ENCODE data around the gene GMDS. TPM values are rescaled to one million over a fixed set of nuclear protein-coding genes. Genes with fewer than 3 reads are reported as not detected.

GMDS gene
- total and polyA plus RNA-seq, 5 experiments from 2014 or later: 11.4 to 25.0 (median 22.3) TPM

- H3K36me3 Mint-ChIP-seq: peaks cover 8 to 29% (median 19%) of the 10 kb centered on the region in 3 donors
These were observed 608.2 kb downstream of the GMDS start for GRCh38 chr6:1636971-1637871.

DNA sequence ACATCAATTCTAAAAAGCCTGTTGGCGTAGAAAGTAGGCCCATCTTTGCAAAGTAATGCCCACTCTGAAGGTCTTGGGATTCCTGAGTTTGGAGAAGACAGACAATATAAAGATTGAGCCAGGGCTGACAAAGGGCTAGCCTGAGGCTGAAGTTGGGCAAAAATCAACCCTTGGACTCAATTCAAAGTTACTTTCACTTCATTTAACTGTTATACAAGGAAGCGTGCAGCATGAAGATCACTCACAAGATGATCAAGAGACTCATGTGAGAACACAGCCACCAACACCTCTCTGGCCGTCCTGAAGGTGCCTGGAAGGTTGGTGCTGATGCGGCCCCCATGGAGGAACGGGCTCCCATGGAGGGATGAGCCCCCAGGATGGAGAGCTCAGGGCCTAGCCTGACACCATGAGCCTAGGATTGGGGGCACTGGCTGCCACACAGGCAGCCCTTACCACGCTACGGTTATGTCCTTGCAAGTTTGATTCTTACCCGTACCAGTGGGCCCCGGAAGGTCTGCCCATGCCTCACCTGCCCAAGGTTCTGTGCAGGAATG is 609.1 kb downstream of the GMDS start:
- POLR2A ChIA-PET: no interaction called here
- Mint-ChIP-seq H3K9me3 (no peaks in the 10 kb centered on the region), H3K4me3 (no peak overlapping the region), H3K4me1 (no peaks in the 10 kb centered on the region), H3K27ac (no peak overlapping the region), H3K27me3 (peaks cover 0 to 44% (median 16%) of the 10 kb centered on the region in 5 donors), H3K36me3 (peaks cover 10 to 26% (median 17%) of the 10 kb centered on the region in 3 donors)
- ATAC-seq (no peak), DNase-seq (no peak)

More at GRCh38 chr6:1636971-1637871, 608.2 kb downstream of the GMDS start:
- Mint-ChIP-seq H3K27ac (no peak overlapping the region), H3K4me1 (no peaks in the 10 kb centered on the region), H3K9me3 (no peaks in the 10 kb centered on the region), H3K27me3 (peaks cover 0 to 39% (median 12%) of the 10 kb centered on the region in 5 donors), H3K4me3 (no peak overlapping the region)
- no peak for ATAC-seq
- no peak for DNase-seq
- POLR2A ChIA-PET: no interaction called here

DNA sequence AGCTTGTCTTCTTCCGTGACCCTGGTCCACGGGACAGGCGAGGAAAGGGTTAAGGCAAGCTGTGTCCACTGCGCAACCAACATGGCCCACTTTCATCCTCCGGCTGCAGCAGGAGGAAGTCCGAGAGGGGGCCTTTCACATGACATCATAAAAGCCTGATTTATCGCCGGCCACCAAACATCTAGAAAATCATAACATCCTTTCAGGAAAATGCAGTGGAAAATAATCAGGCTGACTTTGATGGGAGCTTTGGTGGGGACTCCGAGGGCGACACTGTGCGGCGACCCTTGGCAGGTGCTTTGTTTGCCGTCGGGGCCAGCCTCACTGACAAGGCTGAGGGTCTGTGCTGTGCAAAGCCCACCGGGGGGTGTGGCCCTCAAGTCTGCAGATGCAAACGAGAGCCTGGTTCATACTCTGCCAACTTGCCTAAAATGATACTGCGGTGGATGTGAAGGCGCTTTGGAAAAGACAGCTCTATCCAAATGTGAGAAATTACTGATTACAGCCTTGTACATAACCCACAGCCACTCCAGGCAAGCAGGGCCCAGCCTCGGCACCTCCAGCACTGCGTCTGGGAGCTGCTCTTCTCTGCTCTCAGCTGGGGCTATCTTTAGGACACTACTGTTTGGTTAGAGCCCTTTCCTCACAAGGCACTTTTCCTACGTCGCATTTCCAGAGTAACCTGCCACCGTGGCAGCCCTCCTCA is 609.9 kb downstream of the GMDS start:
- Mint-ChIP-seq H3K27ac (no peak overlapping the region), H3K4me1 (no peaks in the 10 kb centered on the region), H3K9me3 (no peaks in the 10 kb centered on the region), H3K4me3 (peak overlapping the region in 1 of 10 donors; percentile 15), H3K36me3 (peaks cover 10 to 24% (median 17%) of the 10 kb centered on the region in 3 donors), H3K27me3 (peaks cover 2 to 47% (median 20%) of the 10 kb centered on the region in 5 donors)
- POLR2A ChIA-PET: no interaction called here
- DNase-seq (no peak), ATAC-seq (no peak)

DNA sequence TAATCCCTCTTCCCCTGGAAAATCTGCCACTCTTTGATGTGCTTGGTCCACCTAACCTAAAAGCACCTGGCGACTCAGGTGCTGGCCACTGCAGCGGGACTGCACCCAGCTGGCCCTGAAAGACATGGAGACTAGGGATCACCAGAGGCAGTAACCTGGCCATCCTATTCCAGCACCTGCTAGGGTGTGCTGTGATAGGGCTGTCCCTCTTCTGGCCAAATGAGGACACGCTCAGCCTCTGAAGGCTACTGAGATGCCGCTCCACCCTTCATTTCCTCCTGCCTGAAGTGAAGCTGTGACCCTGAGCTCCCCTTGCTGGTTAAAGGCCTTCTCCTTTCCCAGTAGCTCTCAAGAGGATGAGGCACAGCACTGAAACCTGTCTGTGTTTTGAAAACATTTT is 611.3 kb downstream of the GMDS start:
- POLR2A ChIA-PET: no interaction called here
- no peaks in the 10 kb centered on the region for H3K9me3 Mint-ChIP-seq

DNA sequence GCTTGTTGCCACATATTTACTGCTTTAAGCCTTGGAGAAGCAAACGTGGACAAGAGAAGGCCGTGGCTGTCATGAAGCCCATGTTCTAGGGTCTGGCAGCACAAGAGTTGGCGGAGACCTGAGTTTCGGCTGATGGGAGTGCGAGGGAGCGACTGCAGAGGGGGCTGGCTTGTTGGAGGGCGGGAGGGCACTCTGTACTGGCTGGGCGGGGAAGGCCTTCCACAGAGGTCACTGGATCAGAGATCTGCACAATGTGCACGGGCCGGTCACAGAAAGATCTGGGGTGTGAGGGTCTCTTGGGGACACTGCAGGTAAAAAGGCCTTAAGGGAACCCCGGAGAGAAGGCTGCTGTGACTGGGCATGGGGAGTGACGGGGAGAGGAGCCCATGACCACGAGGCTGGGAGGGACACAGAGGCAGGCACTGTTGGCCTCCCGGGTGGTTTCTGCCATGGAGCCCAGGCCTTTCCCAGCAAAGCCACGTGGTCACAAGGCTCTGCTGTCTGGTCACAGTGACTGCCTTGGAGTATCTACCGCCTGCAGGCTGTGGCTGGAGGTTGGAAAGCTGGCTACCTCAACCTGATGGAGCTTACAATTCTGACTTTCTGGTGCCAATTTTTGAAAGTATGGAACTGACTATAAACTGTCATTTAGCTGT is 611.9 kb downstream of the GMDS start:
- no peak for DNase-seq
- H3K27me3 Mint-ChIP-seq: peaks cover 9 to 67% (median 35%) of the 10 kb centered on the region in 5 donors
- no peaks in the 10 kb centered on the region for H3K9me3 Mint-ChIP-seq
- POLR2A ChIA-PET: no interaction called here
- peaks cover 4 to 33% (median 11%) of the 10 kb centered on the region in 3 donors for H3K36me3 Mint-ChIP-seq
- no peaks in the 10 kb centered on the region for H3K4me1 Mint-ChIP-seq
- no peak overlapping the region for H3K27ac Mint-ChIP-seq
- no peak for ATAC-seq
- peak overlapping the region in 1 of 10 donors; percentile 65 for H3K4me3 Mint-ChIP-seq

More for the DNA sequence above, 611.3 kb downstream of the GMDS start:
- DNase-seq (no peak), ATAC-seq (no peak)
- no peak overlapping the region for H3K4me3 Mint-ChIP-seq
- H3K27ac Mint-ChIP-seq: no peak overlapping the region
- H3K4me1 Mint-ChIP-seq: no peaks in the 10 kb centered on the region
- H3K27me3 Mint-ChIP-seq: peaks cover 6 to 61% (median 29%) of the 10 kb centered on the region in 5 donors
- peaks cover 10 to 30% (median 11%) of the 10 kb centered on the region in 3 donors for H3K36me3 Mint-ChIP-seq

DNA sequence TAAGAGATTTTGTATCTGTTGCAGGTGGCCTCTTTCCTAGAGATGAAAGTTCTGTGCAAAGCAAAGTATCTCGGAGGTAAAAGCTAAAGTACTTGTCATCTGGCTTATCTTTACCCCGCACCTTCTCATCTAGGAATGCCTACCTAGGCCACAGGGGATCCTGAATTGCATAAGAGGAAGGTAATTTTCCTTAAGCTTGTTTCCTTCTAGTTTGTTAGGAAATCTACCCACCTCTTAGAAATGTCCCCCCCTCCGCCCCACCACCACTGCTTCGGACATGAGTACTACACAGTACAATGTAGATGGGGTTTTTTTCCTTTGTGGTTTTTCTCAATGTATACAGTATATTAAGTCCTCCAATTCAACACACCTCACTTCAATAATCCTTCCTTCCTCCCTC is 614.2 kb downstream of the GMDS start:
- H3K9me3 Mint-ChIP-seq: no peaks in the 10 kb centered on the region
- no peak for DNase-seq
- peaks cover 4 to 37% (median 11%) of the 10 kb centered on the region in 3 donors for H3K36me3 Mint-ChIP-seq
- H3K27me3 Mint-ChIP-seq: peaks cover 26 to 89% (median 52%) of the 10 kb centered on the region in 5 donors
- ATAC-seq: no peak
- POLR2A ChIA-PET: no interaction called here
- peaks cover 0 to 4% (median 2%) of the 10 kb centered on the region in 4 donors for H3K4me1 Mint-ChIP-seq
- no peak overlapping the region for H3K4me3 Mint-ChIP-seq
- peak overlapping the region in 1 of 10 donors; percentile 36 for H3K27ac Mint-ChIP-seq

DNA sequence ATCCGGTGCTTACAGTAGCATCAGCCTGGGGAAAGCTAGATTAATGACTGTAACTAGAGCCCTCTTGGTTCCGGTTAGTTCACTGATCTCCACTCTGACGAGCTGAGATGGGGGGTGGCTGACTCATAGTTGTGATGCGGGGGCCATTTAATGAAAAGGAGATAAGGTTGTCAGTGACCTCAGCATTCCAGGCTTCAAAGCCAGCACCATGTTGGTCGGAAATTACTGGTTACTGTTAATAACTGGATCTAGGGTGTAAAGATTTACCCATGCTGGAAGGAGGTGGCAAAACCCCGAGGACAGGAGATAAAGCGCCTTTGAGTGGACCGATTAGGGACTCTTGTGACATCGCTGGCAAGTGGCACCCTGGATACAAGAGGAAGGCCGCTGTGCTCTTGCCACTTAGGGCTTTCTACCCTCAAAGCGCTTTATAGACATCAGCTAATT is 614.6 kb downstream of the GMDS start:
- no peak overlapping the region for H3K27ac Mint-ChIP-seq
- H3K4me1 Mint-ChIP-seq: peaks cover 2 to 9% (median 5%) of the 10 kb centered on the region in 4 donors
- H3K9me3 Mint-ChIP-seq: no peaks in the 10 kb centered on the region
- H3K4me3 Mint-ChIP-seq: no peak overlapping the region
- peaks cover 4 to 35% (median 11%) of the 10 kb centered on the region in 3 donors for H3K36me3 Mint-ChIP-seq
- ATAC-seq: no peak
- peaks cover 29 to 90% (median 53%) of the 10 kb centered on the region in 5 donors for H3K27me3 Mint-ChIP-seq
- POLR2A ChIA-PET: no interaction called here
- no peak for DNase-seq

DNA sequence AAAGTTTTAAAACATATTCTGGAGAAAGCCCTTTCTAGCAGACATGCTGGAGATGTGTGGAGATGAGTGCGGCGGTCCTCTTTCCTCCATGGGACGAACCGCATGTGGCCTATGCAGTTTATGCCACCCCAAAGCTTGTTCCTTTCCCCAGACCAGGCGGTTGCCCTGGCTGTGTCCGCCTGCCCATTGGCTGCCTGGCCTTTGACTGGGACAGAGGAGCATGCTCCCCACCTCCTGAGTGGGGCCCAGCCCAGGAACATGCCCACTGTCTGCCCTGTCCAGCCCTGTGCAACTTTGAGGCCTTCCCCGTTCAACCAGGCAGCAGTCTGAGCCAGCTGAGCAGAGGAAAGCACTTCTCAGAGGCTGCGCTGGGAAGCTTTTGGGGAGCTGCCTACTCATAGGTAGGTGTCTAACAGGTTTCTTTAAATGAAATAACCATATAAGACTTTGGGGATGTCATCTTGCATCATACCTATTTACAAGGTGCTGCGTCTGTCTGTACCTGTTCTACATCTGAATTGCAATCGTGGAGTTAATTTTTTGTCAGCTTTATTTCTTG is 615.1 kb downstream of the GMDS start:
- POLR2A ChIA-PET: no interaction called here
- no peak for DNase-seq
- H3K9me3 Mint-ChIP-seq: no peaks in the 10 kb centered on the region
- ATAC-seq: no peak
- H3K4me1 Mint-ChIP-seq: peaks cover 5 to 14% (median 10%) of the 10 kb centered on the region in 4 donors
- H3K27me3 Mint-ChIP-seq: peaks cover 33 to 90% (median 57%) of the 10 kb centered on the region in 5 donors
- H3K36me3 Mint-ChIP-seq: peaks cover 4 to 34% (median 11%) of the 10 kb centered on the region in 3 donors
- no peak overlapping the region for H3K4me3 Mint-ChIP-seq
- no peak overlapping the region for H3K27ac Mint-ChIP-seq

- Mint-ChIP-seq H3K36me3 (peaks cover 4 to 33% (median 8%) of the 10 kb centered on the region in 3 donors), H3K9me3 (no peaks in the 10 kb centered on the region), H3K27me3 (peaks cover 36 to 87% (median 55%) of the 10 kb centered on the region in 5 donors), H3K27ac (no peak overlapping the region), H3K4me1 (peaks cover 8 to 19% (median 14%) of the 10 kb centered on the region in 4 donors), H3K4me3 (no peak overlapping the region)
- POLR2A ChIA-PET: no interaction called here
- no peak for DNase-seq
- ATAC-seq: no peak
These were observed 616.1 kb downstream of the GMDS start for GRCh38 chr6:1629316-1629715.

- Mint-ChIP-seq H3K4me1 (peaks cover 8 to 19% (median 15%) of the 10 kb centered on the region in 4 donors), H3K36me3 (peaks cover 9 to 33% (median 11%) of the 10 kb centered on the region in 3 donors), H3K9me3 (no peaks in the 10 kb centered on the region), H3K27ac (no peak overlapping the region), H3K27me3 (peaks cover 36 to 82% (median 57%) of the 10 kb centered on the region in 5 donors), H3K4me3 (no peak overlapping the region)
- ATAC-seq: no peak
- POLR2A ChIA-PET: no interaction called here
- no peak for DNase-seq
These were observed 617.4 kb downstream of the GMDS start for GRCh38 chr6:1627827-1628560.

DNA sequence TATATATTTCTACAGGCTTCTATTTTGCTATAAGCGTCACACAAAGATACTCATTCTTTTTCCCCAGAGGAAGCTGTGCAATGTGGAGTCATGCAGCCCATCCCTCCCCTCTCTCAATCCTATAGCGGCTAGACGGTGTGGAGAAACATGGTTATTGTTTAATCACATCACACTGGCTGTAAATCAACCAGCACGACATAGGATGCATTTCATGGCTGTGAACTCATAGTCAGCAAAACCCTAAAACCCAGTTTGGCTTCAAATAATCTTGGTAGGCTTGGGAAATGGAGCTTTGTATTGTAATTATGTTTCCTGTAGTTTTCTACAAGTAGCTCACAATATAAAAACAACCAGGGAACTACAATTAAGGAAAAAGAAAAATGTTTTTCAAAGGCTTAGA is 618.9 kb downstream of the GMDS start:
- POLR2A ChIA-PET: interaction anchor here (0.9 kb wide), 1 partner anchor 15 kb away, joined by 3 read pairs; no protein-coding TSS in a partner anchor
- peaks cover 43 to 84% (median 64%) of the 10 kb centered on the region in 5 donors for H3K27me3 Mint-ChIP-seq

More for the DNA sequence above, 618.9 kb downstream of the GMDS start:
- DNase-seq (peak in 1 of 10 donors; percentile 21), ATAC-seq (no peak)
- no peaks in the 10 kb centered on the region for H3K9me3 Mint-ChIP-seq
- H3K36me3 Mint-ChIP-seq: peaks cover 17 to 45% (median 22%) of the 10 kb centered on the region in 3 donors
- peak overlapping the region in 7 of 10 donors; percentile 18 to 89 (median 59) for H3K4me3 Mint-ChIP-seq
- no peak overlapping the region for H3K27ac Mint-ChIP-seq
- peaks cover 8 to 19% (median 16%) of the 10 kb centered on the region in 4 donors for H3K4me1 Mint-ChIP-seq

All from naive thymus-derived CD8-positive, alpha-beta T cell (primary cell).